Measurements from ENCODE around the gene PLCD3.

The PLCD3 gene

GRCh38 chr17:45070001-45070400 lies 62.3 kb downstream of the PLCD3 start:
- DNase-seq (ENCODE audit: extremely low read depth, low read depth) = no peak
- TF ChIP-seq CTCF (IDR thresholded peaks at IDR 0.05; ENCODE audit: low read depth, low read length, missing control alignments) = no peak
- no peak overlapping the region for H3K4me3 ChIP-seq (replicated peaks; ENCODE audit: low read depth, low read length)

GRCh38 chr17:45067637-45068036 lies 64.7 kb downstream of the PLCD3 start:
- DNase-seq (ENCODE audit: extremely low read depth, low read depth) = no peak
- no peak overlapping the region for H3K4me3 ChIP-seq (replicated peaks; ENCODE audit: low read depth, low read length)
- no peak for TF ChIP-seq CTCF (IDR thresholded peaks at IDR 0.05; ENCODE audit: low read depth, low read length, missing control alignments)

GRCh38 chr17:45063198-45063597 lies 69.1 kb downstream of the PLCD3 start:
- no peak for TF ChIP-seq CTCF (IDR thresholded peaks at IDR 0.05; ENCODE audit: low read depth, low read length, missing control alignments)
- no peak overlapping the region for H3K4me3 ChIP-seq (replicated peaks; ENCODE audit: low read depth, low read length)
- DNase-seq (ENCODE audit: extremely low read depth, low read depth) = no peak

- H3K4me3 ChIP-seq (replicated peaks; ENCODE audit: low read depth, low read length) = peak overlapping the region; percentile 76
- TF ChIP-seq CTCF (IDR thresholded peaks at IDR 0.05; ENCODE audit: low read depth, low read length, missing control alignments) = no peak
- DNase-seq (ENCODE audit: extremely low read depth, low read depth) = no peak
These were observed 70.6 kb downstream of the PLCD3 start for GRCh38 chr17:45061606-45062205.

- peak; percentile 99 for DNase-seq (ENCODE audit: extremely low read depth, low read depth)
- H3K4me3 ChIP-seq (replicated peaks; ENCODE audit: low read depth, low read length) = peak within 1 kb of the TSS; percentile 76
- TF ChIP-seq CTCF (IDR thresholded peaks at IDR 0.05; ENCODE audit: low read depth, low read length, missing control alignments) = no peak
These were observed 71.3 kb downstream of the PLCD3 start, which contains the start of gene NMT1 for GRCh38 chr17:45060797-45061605. TSS of gene NMT1 (plus strand) at chr17:45061317. CDS start at chr17:45061330, 13 bp downstream.

GRCh38 chr17:45060382-45060796 lies 71.9 kb downstream of the PLCD3 start:
- H3K4me3 ChIP-seq (replicated peaks; ENCODE audit: low read depth, low read length) = peak overlapping the region; percentile 76
- TF ChIP-seq CTCF (IDR thresholded peaks at IDR 0.05; ENCODE audit: low read depth, low read length, missing control alignments) = no peak
- no peak for DNase-seq (ENCODE audit: extremely low read depth, low read depth)

Measured in HFF-Myc (cell line).